HEK293 (cell line): ENCODE measurements around the gene MYORG.

Source experiments
- CTCF ChIA-PET: fragments of 350-600 bp; formaldehyde crosslinking; extraction: SDS; loops from one replicate; lab custom pipeline; 2021; ENCODE audit warnings: antibody characterized with exemption; lab: Yijun Ruan, JAX
- POLR2A ChIA-PET: fragments of 300-600 bp; formaldehyde crosslinking; extraction: SDS; loops from one replicate; lab custom pipeline; 2020; ENCODE audit warnings: antibody characterized with exemption, inconsistent platforms; lab: Yijun Ruan, JAX
- H3K27ac ChIP-seq: fragments of 200-500 bp; sonication (Bioruptor generic); 2 replicates; pipeline ENCODE4 v1.5.1; 2014; ENCODE audit warnings: low read depth, low read length, control low read depth, inconsistent platforms; ENCODE audit errors: extremely low read depth
- H3K36me3 ChIP-seq, 2 experiments: fragments of 200-500 bp in 1 of 2; sonication (Bioruptor generic) in 1 of 2; 1 replicate in 1 of 2; 2 replicates in 1 of 2; pipeline ENCODE4 v1.5.1; 2014 to 2017; ENCODE audit warnings: inconsistent platforms in 2 of 2, low read length in 2 of 2; ENCODE audit not compliant: control insufficient read depth in 2 of 2, insufficient read depth in 1 of 2
- H3K4me1 ChIP-seq: fragments of 200-500 bp; sonication (Bioruptor generic); 2 replicates; pipeline ENCODE4 v1.5.1; 2014; ENCODE audit warnings: mild to moderate bottlenecking, low read length, inconsistent platforms; ENCODE audit not compliant: control insufficient read depth, insufficient read depth
- H3K4me3 ChIP-seq: 2 replicates; pipeline ENCODE4 v1.5.1; 2011; ENCODE audit warnings: low read depth, mild to moderate bottlenecking, control low read depth, low read length, moderate library complexity
- H3K9me3 ChIP-seq: fragments of 200-500 bp; sonication (Bioruptor generic); 2 replicates; pipeline ENCODE4 v1.5.1; 2014; ENCODE audit warnings: low read depth, low read length, inconsistent platforms; ENCODE audit not compliant: control insufficient read depth, insufficient read depth
- BCL11A ChIP-seq: fragments of 450-650 bp; formaldehyde crosslinking; IDR thresholded peaks from 2 replicates; pipeline ENCODE4 v1.5.1; 2016; ENCODE audit warnings: low read depth, missing biosample characterization, missing genetic modification characterization
- EGR2 ChIP-seq: fragments of 450-650 bp; formaldehyde crosslinking; IDR thresholded peaks from 2 replicates; pipeline ENCODE4 v1.5.1; 2016; ENCODE audit warnings: low read depth, missing biosample characterization, missing genetic modification characterization
- HOXD13 ChIP-seq: sonication (generic); formaldehyde crosslinking; IDR thresholded peaks from 2 replicates; pipeline ENCODE4 v1.8.0; 2022; ENCODE audit warnings: missing genetic modification reagents, borderline replicate concordance
- MZF1 ChIP-seq: fragments of 450-650 bp; formaldehyde crosslinking; IDR thresholded peaks from 2 replicates; pipeline ENCODE4 v1.5.1; 2017; ENCODE audit warnings: missing biosample characterization, missing genetic modification characterization, borderline replicate concordance
- OSR2 ChIP-seq: fragments of 450-650 bp; formaldehyde crosslinking; IDR thresholded peaks from 2 replicates; pipeline ENCODE4 v1.5.1; 2016; ENCODE audit warnings: missing biosample characterization, missing genetic modification characterization
- ZBTB17 ChIP-seq: fragments of 450-650 bp; formaldehyde crosslinking; IDR thresholded peaks from 2 replicates; pipeline ENCODE4 v1.5.1; 2016; ENCODE audit warnings: missing biosample characterization, missing genetic modification characterization
- ZNF146 ChIP-seq: fragments of 450-650 bp; formaldehyde crosslinking; IDR thresholded peaks from 2 replicates; pipeline ENCODE4 v1.5.1; 2016; ENCODE audit warnings: missing biosample characterization, missing genetic modification characterization
- ZNF544 ChIP-seq: fragments of 450-650 bp; formaldehyde crosslinking; IDR thresholded peaks from 2 replicates; pipeline ENCODE4 v1.5.0; 2017; ENCODE audit warnings: missing biosample characterization, missing genetic modification characterization
- ZNF560 ChIP-seq: fragments of 450-650 bp; formaldehyde crosslinking; IDR thresholded peaks from 2 replicates; pipeline ENCODE4 v1.5.1; 2017; ENCODE audit warnings: missing biosample characterization, missing genetic modification characterization, borderline replicate concordance
- ZNF623 ChIP-seq: fragments of 450-650 bp; formaldehyde crosslinking; IDR thresholded peaks from 2 replicates; pipeline ENCODE4 v1.5.1; 2016; ENCODE audit warnings: missing biosample characterization, missing genetic modification characterization
- ZNF629 ChIP-seq: fragments of 450-650 bp; formaldehyde crosslinking; IDR thresholded peaks from 2 replicates; pipeline ENCODE4 v1.5.1; 2017; ENCODE audit warnings: missing biosample characterization, missing genetic modification characterization
- ZNF830 ChIP-seq: fragments of 450-650 bp; IDR thresholded peaks from 2 replicates; pipeline ENCODE4 v1.5.0; 2018; ENCODE audit warnings: missing biosample characterization, missing genetic modification characterization, low read depth, mild to moderate bottlenecking, moderate library complexity
- TF ChIP-seq, protein P1 (sequence below): fragments of 450-650 bp; formaldehyde crosslinking; IDR thresholded peaks from 2 replicates; pipeline ENCODE4 v1.5.1; 2016; ENCODE audit warnings: missing biosample characterization, missing genetic modification characterization
- TF ChIP-seq, protein P2 (sequence below): fragments of 450-650 bp; formaldehyde crosslinking; conservative IDR thresholded peaks from 2 replicates; pipeline ENCODE4 v1.5.1; 2016; ENCODE audit warnings: low read depth, missing biosample characterization, missing genetic modification characterization
- TF ChIP-seq, protein P3 (sequence below): fragments of 450-650 bp; formaldehyde crosslinking; IDR thresholded peaks from 2 replicates; pipeline ENCODE4 v1.5.1; 2016; ENCODE audit warnings: missing biosample characterization, missing genetic modification characterization

The MYORG gene

DNA sequence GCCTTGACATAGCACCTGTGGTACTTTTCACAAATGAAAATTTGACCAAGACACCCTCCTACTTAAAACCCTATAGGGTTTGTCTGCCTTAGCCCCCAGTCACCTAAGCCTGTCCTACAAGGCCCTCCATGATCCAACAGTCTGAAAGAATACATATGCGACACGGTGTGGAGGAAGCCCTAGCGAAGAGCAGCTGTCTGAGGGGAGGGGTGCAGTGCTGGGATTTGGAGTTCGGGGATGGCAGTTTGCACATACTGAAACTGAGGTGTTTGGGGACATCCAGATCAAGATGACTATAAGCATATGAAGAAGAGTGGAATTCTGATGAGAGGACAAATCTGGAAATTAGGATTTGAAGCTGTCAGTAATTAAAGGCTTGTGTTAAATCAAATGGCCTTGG, 7.2 kb upstream of the MYORG start:
- H3K36me3 ChIP-seq, result no peaks in the 10 kb centered on the region
- TF ChIP-seq ZNF146 (no peak), HOXD13 (CRISPR knock-in tag) (no peak), ZNF544 (tag by site-specific recombination) (no peak), BCL11A (tag by site-specific recombination) (no peak), OSR2 (tag by site-specific recombination) (no peak), EGR2 (no peak), MZF1 (tag by site-specific recombination) (no peak), ZNF830 (tag by site-specific recombination) (no peak)
- TF ChIP-seq, protein P1, sequence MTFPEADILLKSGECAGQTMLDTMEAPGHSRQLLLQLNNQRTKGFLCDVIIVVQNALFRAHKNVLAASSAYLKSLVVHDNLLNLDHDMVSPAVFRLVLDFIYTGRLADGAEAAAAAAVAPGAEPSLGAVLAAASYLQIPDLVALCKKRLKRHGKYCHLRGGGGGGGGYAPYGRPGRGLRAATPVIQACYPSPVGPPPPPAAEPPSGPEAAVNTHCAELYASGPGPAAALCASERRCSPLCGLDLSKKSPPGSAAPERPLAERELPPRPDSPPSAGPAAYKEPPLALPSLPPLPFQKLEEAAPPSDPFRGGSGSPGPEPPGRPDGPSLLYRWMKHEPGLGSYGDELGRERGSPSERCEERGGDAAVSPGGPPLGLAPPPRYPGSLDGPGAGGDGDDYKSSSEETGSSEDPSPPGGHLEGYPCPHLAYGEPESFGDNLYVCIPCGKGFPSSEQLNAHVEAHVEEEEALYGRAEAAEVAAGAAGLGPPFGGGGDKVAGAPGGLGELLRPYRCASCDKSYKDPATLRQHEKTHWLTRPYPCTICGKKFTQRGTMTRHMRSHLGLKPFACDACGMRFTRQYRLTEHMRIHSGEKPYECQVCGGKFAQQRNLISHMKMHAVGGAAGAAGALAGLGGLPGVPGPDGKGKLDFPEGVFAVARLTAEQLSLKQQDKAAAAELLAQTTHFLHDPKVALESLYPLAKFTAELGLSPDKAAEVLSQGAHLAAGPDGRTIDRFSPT, result no peak
- H3K9me3 ChIP-seq, result no peaks in the 10 kb centered on the region
- no peak overlapping the region for H3K4me3 ChIP-seq
- CTCF ChIA-PET, result interaction anchor here (0.6 to 1.3 kb wide), 4 partner anchors 20 to 735 kb away, joined by 3 to 9 read pairs (median 3); no protein-coding TSS in a partner anchor
- H3K27ac ChIP-seq, result no peak overlapping the region
- POLR2A ChIA-PET, result no interaction called here
- no peaks in the 10 kb centered on the region for H3K4me1 ChIP-seq

DNA sequence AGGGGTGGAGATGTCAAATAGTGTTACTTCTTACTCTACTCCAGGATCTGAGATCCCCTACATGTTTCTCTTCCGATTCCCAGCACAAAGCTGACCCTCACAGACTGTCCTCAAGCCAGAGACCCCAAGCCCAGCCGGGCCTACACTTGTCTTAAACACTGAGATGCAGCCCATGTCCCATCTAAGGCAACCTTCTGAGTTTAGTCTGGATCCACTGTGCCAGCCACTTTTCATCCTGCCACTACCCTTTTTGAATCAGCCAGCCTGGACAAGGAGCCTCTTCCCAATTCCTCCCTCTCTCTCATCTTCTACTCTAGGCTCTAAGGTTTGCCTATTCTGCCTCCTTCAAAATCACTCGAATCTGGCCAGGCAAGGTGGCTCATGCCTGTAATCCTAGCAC, 6.2 kb upstream of the MYORG start:
- CTCF ChIA-PET, result interaction anchor here (0.8 to 10.7 kb wide), 3 partner anchors 21 to 439 kb away, joined by 3 to 172 read pairs (median 3); no protein-coding TSS in a partner anchor
- POLR2A ChIA-PET, result no interaction called here

DNA sequence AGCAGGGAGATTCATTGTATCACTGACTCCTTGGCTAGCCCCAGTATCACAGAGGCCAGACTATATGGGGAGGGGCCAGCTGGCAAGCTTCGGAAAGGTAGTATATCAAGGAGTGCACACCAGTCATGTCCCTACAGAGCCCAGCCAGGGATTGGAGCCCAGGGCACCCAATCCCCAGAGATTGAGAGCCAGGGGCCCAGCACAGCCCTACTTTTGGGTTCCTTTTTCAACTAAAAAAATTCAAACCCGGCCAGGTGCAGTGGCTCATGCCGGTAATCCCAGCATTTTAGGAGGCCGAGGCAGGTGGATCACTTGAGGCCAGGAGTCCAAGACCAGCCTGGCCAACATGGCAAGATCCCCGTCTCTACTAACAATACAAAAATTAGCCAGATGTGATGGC, 5.4 kb upstream of the MYORG start:
- Histone ChIP-seq H3K27ac (no peak overlapping the region), H3K36me3 (no peaks in the 10 kb centered on the region), H3K4me3 (no peak overlapping the region), H3K9me3 (no peaks in the 10 kb centered on the region), H3K4me1 (no peaks in the 10 kb centered on the region)
- POLR2A ChIA-PET, result no interaction called here
- CTCF ChIA-PET, result interaction anchor here (0.8 to 10.7 kb wide), 5 partner anchors 11 to 438 kb away, joined by 3 to 172 read pairs (median 4); no protein-coding TSS in a partner anchor
- TF ChIP-seq ZNF629 (tag by site-specific recombination), result no peak

More for the DNA sequence above, 6.2 kb upstream of the MYORG start:
- Histone ChIP-seq H3K9me3 (no peaks in the 10 kb centered on the region), H3K27ac (no peak overlapping the region), H3K4me1 (no peaks in the 10 kb centered on the region), H3K4me3 (no peak overlapping the region), H3K36me3 (no peaks in the 10 kb centered on the region)
- no peak for TF ChIP-seq ZNF560 (tag by site-specific recombination)
- 0 out of 2 replicates have a peak, but pooled peaks have one; percentile 18 for TF ChIP-seq ZBTB17 (tag by site-specific recombination)

- no peaks in the 10 kb centered on the region for H3K4me1 ChIP-seq
- ChIA-PET CTCF (interaction anchor here (0.9 to 10.7 kb wide), 4 partner anchors 12 to 210 kb away, joined by 3 to 172 read pairs (median 5); no protein-coding TSS in a partner anchor), POLR2A (interaction anchor here (0.7 kb wide), 1 partner anchor 248 kb away, joined by 3 read pairs; the partner anchor contains the start of gene ARID3C)
- H3K4me3 ChIP-seq, result no peak overlapping the region
- H3K36me3 ChIP-seq, result no peaks in the 10 kb centered on the region
- TF ChIP-seq, protein P2, sequence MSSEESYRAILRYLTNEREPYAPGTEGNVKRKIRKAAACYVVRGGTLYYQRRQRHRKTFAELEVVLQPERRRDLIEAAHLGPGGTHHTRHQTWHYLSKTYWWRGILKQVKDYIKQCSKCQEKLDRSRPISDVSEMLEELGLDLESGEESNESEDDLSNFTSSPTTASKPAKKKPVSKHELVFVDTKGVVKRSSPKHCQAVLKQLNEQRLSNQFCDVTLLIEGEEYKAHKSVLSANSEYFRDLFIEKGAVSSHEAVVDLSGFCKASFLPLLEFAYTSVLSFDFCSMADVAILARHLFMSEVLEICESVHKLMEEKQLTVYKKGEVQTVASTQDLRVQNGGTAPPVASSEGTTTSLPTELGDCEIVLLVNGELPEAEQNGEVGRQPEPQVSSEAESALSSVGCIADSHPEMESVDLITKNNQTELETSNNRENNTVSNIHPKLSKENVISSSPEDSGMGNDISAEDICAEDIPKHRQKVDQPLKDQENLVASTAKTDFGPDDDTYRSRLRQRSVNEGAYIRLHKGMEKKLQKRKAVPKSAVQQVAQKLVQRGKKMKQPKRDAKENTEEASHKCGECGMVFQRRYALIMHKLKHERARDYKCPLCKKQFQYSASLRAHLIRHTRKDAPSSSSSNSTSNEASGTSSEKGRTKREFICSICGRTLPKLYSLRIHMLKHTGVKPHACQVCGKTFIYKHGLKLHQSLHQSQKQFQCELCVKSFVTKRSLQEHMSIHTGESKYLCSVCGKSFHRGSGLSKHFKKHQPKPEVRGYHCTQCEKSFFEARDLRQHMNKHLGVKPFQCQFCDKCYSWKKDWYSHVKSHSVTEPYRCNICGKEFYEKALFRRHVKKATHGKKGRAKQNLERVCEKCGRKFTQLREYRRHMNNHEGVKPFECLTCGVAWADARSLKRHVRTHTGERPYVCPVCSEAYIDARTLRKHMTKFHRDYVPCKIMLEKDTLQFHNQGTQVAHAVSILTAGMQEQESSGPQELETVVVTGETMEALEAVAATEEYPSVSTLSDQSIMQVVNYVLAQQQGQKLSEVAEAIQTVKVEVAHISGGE, result no peak
- no peak for TF ChIP-seq ZNF623 (tag by site-specific recombination)
- TF ChIP-seq, protein P3, sequence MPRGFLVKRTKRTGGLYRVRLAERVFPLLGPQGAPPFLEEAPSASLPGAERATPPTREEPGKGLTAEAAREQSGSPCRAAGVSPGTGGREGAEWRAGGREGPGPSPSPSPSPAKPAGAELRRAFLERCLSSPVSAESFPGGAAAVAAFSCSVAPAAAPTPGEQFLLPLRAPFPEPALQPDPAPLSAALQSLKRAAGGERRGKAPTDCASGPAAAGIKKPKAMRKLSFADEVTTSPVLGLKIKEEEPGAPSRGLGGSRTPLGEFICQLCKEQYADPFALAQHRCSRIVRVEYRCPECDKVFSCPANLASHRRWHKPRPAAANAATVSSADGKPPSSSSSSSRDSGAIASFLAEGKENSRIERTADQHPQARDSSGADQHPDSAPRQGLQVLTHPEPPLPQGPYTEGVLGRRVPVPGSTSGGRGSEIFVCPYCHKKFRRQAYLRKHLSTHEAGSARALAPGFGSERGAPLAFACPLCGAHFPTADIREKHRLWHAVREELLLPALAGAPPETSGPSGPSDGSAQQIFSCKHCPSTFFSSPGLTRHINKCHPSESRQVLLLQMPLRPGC (tag by site-specific recombination), result no peak
- H3K27ac ChIP-seq, result no peak overlapping the region
- H3K9me3 ChIP-seq, result no peaks in the 10 kb centered on the region
Measured at GRCh38 chr9:34381323-34381722, 4.6 kb upstream of the MYORG start.
